ENCODE results near the gene CCDC27. TPM values are rescaled to one million over a fixed set of nuclear protein-coding genes. Genes with fewer than 3 reads are reported as not detected.

CCDC27 gene
- total RNA-seq, 1 donor from 2014 or later: not detected

DNA sequence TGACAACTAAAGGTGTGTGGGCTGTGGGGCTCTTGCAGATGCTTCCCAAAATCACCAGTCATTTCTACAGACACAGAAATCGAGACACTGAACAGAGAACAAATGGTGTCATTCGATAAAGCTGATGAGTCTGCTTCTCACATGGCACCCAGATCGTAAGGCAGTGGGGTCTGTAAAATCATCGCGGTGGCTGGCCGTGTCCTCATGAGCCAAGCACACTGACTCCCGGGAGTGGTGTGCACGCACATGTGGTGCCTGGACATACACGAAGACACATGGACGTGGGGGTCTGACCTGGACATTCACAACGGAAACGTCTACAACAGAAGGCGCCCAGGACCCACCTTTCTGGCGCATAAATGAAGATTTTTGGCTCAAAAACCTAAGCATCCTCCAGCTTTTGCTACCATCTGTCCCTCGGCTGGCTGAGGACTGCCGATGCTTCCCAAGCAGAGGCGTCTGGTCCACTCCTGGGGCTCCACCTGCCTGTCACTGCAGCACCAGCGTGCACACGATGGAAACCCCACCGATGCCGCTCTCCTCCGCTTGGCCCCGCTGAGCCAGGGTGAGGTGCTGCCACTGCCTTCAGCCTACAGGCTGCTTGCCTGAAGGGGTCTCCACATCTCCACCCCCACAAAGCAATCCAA lies 27.1 kb downstream of the CCDC27 start:
- H3K36me3 Mint-ChIP-seq: peaks cover 16% of the 10 kb centered on the region
- H3K4me3 Mint-ChIP-seq: no peak overlapping the region
- DNase-seq (ENCODE audit: extremely low spot score, unreplicated experiment): no peak
- H3K27ac Mint-ChIP-seq: no peak overlapping the region
- H3K27me3 Mint-ChIP-seq: no peaks in the 10 kb centered on the region
- no peaks in the 10 kb centered on the region for H3K9me3 Mint-ChIP-seq
- TF ChIP-seq, protein P1, sequence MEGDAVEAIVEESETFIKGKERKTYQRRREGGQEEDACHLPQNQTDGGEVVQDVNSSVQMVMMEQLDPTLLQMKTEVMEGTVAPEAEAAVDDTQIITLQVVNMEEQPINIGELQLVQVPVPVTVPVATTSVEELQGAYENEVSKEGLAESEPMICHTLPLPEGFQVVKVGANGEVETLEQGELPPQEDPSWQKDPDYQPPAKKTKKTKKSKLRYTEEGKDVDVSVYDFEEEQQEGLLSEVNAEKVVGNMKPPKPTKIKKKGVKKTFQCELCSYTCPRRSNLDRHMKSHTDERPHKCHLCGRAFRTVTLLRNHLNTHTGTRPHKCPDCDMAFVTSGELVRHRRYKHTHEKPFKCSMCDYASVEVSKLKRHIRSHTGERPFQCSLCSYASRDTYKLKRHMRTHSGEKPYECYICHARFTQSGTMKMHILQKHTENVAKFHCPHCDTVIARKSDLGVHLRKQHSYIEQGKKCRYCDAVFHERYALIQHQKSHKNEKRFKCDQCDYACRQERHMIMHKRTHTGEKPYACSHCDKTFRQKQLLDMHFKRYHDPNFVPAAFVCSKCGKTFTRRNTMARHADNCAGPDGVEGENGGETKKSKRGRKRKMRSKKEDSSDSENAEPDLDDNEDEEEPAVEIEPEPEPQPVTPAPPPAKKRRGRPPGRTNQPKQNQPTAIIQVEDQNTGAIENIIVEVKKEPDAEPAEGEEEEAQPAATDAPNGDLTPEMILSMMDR (conservative IDR thresholded peaks at IDR 0.05): no peak
- H3K4me1 Mint-ChIP-seq (ENCODE audit: unreplicated experiment): peaks cover 8% of the 10 kb centered on the region

DNA sequence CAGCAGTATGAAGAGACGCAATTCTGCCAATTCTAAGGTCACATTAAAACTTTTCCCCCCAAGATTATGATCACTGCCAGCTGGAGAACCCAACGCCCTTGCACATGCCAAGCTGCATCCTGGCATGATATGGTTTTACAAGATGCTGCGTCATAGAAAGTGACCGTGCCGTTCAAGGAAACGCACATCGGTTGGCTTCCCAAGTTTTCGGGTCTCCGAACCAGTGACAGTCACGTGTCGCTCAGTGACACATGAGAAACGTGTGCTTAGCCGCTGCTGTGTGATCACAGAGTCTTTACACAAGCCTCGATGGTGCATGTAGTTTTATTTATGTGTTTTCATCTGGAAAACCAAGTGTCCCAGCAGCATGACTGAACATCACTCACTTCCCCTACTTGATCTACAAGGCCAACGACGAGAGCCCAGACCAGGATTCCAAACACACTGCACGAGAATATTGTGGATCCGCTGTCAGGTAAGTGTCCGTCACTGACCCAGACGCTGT lies 27.7 kb downstream of the CCDC27 start:
- no peak overlapping the region for H3K4me3 Mint-ChIP-seq
- TF ChIP-seq, protein P1 (conservative IDR thresholded peaks at IDR 0.05): no peak
- peaks cover 8% of the 10 kb centered on the region for H3K4me1 Mint-ChIP-seq (ENCODE audit: unreplicated experiment)
- peaks cover 17% of the 10 kb centered on the region for H3K36me3 Mint-ChIP-seq
- no peaks in the 10 kb centered on the region for H3K9me3 Mint-ChIP-seq
- no peaks in the 10 kb centered on the region for H3K27me3 Mint-ChIP-seq
- H3K27ac Mint-ChIP-seq: no peak overlapping the region
- DNase-seq (ENCODE audit: extremely low spot score, unreplicated experiment): no peak

DNA sequence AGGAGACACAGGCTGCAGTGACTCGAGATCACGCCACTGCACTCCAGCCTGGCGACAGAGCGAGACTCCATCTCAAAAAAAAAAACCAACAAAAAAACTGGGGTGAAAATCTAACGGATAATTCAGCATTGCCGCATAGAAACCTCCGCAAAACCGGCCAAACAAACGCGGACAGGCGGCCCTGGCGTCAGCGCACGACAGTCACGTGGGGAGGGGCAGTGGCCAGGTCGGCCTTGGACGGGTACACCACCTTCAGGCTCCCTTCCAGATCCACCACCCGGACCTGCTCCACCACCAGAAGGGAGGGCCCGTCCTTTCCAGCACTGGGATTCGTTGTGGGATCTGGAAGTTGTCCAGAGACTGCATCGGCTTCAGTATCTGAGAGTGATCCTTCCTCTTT lies 28.7 kb downstream of the CCDC27 start:
- Mint-ChIP-seq H3K27me3 (no peaks in the 10 kb centered on the region), H3K27ac (no peak overlapping the region), H3K36me3 (peaks cover 20% of the 10 kb centered on the region), H3K4me1 (ENCODE audit: unreplicated experiment) (peaks cover under 1% of the 10 kb centered on the region), H3K9me3 (no peaks in the 10 kb centered on the region), H3K4me3 (no peak overlapping the region)
- DNase-seq (ENCODE audit: extremely low spot score, unreplicated experiment): no peak
- TF ChIP-seq, protein P1 (conservative IDR thresholded peaks at IDR 0.05): no peak

DNA sequence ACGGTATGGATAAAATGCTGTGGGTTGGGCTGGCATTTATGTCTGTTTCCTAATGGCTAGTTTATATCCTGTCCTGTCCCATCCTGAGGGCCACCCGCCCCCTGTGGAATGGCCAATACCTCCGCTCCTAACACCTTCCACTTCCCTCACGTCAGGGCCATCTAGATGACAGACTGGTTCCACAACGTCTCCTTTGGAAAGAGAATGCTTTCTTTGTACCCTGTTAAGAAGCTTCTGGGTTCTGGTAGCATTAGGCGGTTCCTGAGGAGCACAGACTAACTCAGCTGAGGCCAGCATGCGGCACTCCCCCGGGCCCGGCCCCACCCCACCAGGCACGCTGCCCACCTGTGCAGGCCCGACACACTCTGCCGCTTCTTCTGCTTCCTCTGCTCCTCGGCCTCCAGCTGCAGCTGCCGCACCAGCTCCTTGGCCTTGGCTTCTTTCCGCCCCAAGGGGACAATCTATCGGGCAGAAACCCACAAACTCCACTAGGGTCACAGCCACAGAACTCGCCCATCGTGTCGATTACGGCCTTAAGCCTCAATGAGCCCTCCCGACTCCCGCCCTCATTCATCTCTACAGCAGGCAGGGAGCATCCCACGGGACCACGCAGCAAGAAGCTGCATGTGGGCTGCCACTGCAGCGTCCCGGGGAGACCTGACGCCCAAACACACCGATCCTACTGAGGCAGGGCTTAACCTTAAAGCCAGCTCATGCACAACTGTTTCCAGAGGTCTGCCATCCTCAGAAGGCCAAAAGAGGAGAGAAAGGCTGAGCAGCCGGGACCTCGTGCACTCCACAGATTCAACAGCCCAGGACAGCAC lies 31.6 kb downstream of the CCDC27 start:
- Mint-ChIP-seq H3K4me3 (no peak overlapping the region), H3K27ac (peak overlapping the region; percentile 39)

DNA sequence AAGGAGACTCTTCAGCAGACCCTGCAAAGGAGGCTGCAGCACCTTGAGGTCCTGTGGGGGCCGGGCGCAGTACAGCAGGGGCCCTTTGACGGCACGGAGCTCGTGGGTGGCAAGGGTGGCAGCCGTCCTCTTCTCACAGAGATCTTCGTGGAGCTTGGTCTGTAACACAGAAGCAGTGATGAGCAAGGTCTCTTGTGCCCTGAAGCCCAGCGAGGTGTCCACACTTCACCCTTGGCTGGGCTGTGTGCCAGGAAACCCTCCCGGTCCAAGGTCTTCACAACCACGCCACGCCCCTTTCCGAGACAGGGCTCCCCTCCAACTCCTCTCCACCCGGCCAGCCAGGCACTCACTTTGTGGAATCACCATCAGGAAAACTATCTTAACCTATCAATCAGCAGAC lies 32.8 kb downstream of the CCDC27 start:
- Mint-ChIP-seq H3K9me3 (no peaks in the 10 kb centered on the region), H3K27ac (peak overlapping the region; percentile 66), H3K36me3 (peaks cover 17% of the 10 kb centered on the region), H3K27me3 (no peaks in the 10 kb centered on the region), H3K4me3 (no peak overlapping the region), H3K4me1 (ENCODE audit: unreplicated experiment) (no peaks in the 10 kb centered on the region)
- TF ChIP-seq, protein P1 (conservative IDR thresholded peaks at IDR 0.05): no peak
- DNase-seq (ENCODE audit: extremely low spot score, unreplicated experiment): no peak

More for the DNA sequence above, 31.6 kb downstream of the CCDC27 start:
- TF ChIP-seq, protein P1 (conservative IDR thresholded peaks at IDR 0.05): no peak
- Mint-ChIP-seq H3K36me3 (peaks cover 20% of the 10 kb centered on the region), H3K4me1 (ENCODE audit: unreplicated experiment) (no peaks in the 10 kb centered on the region), H3K9me3 (no peaks in the 10 kb centered on the region), H3K27me3 (no peaks in the 10 kb centered on the region)
- no peak for DNase-seq (ENCODE audit: extremely low spot score, unreplicated experiment)
